Cortex of kidney (tissue), 1 donor: Measurements from ENCODE around the gene SPARC.

Experiments
- DNase-seq: peaks from one replicate; lab custom pipeline; 2025; lab: John Stamatoyannopoulos, UW

The SPARC gene

GRCh38 chr5:151659001-151659754 is 27.5 kb downstream of the SPARC start:
- no peak for DNase-seq

GRCh38 chr5:151657114-151657513 is 29.6 kb downstream of the SPARC start:
- DNase-seq = no peak

GRCh38 chr5:151656311-151656710 is 30.4 kb downstream of the SPARC start:
- DNase-seq = no peak

DNA sequence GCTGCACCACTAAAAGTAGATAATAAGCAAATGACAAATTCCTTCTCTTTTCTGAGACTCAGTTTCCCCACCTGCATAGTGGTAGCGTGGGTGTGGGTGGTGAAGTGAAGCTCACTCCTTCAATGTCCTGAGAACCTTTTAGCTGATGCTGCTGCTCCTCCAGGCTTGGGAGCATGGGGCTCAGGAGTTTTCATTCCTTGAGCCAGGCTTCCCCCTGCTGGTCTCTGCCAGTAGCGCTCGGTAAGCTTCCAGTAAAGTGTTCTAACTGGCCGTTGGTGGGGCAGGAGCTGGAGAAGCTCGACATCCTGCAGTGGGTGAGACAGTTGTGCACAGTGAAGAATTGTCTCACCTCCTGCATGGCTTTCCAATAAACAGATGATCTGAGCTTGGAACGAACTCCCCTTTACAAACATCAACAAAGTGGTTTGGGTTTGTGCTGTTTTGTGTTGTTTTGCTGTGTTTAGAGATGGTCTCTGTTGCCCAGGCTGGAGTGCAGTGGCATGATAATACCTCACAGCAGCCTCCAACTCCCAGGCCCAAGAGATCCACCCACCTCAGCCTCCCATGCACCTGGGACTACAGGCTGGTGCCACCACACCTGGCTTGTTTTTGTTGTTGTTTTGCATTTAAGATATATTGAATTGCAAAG is 34.6 kb downstream of the SPARC start:
- DNase-seq = no peak

- DNase-seq = no peak
Observed at GRCh38 chr5:151648988-151649387, 37.7 kb downstream of the SPARC start.

GRCh38 chr5:151648089-151648488 is 38.6 kb downstream of the SPARC start:
- DNase-seq = no peak

GRCh38 chr5:151647320-151647861 is 39.3 kb downstream of the SPARC start:
- no peak for DNase-seq

- no peak for DNase-seq
Observed at GRCh38 chr5:151646334-151646733, 40.4 kb downstream of the SPARC start.

DNA sequence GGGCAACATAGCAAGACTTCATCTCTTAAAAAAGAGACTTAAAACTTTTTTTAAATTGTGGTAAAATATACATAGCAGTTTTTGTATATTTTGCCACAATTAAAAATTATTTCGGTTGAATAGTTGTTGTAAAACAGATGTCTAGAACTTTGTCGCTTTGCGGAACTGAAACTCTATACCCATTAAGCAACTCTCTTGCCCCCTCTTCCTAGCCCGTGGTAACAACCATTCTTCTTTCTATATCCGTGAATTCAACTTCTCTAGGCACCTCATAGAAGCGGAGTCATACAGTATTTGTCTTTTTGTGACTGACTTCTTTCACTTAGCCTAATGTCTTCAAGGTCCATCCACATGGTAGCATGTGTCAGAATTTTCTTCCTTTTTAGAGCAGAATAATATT is 43.3 kb downstream of the SPARC start:
- no peak for DNase-seq

GRCh38 chr5:151642472-151643140 is 44.1 kb downstream of the SPARC start:
- no peak for DNase-seq

DNA sequence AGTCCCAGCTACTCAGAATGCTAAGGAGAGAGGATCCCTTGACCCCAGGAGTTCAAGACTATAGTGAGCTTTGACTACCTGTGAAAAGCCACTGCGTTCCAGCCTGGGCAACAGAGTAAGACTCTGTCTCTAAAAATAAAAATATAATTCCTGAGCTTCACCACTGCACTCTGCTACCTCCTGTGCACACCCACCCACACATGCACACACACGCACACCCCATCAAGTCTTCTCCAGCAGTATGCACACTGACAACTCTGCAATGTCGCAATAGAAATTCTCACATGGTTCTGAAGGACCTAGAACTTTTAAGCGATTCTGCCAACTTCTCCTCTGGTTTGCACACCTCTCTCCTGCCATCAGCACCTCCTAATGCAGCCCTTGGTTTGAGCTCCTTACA is 48.1 kb downstream of the SPARC start:
- no peak for DNase-seq

GRCh38 chr5:151637676-151638075 is 49.0 kb downstream of the SPARC start:
- no peak for DNase-seq

DNA sequence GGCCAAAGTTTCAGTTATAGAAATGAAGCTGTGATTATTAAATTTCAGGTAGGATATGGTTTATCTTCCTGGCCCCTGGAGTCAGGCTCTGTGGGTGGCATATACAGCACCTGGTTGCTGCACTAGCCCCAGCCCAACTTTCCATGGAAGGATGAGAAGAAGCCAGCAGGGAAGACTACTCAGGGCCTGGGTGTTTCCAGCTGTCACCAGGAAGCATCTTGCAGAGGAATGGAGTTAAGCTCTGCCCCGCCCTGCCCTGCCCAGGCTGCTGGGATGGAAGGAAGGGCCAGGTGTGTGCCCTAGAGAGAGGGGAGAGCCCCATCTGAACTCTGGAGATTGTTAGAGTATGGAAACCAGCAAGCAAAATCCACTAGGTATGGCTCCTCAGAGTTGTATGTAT is 52.8 kb downstream of the SPARC start:
- no peak for DNase-seq

GRCh38 chr5:151632941-151633340 is 53.8 kb downstream of the SPARC start:
- DNase-seq = no peak

DNA sequence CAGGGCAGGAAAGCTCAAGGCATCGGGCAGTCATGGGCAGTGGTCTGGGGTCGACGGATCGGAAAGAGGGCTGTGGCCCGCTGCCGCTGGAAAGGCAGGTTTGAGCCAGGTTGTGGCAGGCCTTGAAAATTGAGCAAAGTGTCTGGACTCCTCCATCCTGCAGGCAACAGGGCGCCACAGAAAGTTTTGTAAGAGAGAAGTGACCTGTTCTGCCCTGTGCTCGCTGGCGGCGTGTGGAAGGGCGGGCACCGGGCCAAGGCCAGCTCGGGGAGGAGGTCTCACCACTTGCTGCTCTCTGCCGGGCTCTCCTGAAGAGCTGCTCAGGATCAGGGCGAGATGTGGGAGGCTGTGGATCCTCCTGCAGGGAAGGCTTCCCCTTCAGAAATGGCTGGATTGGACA is 54.2 kb downstream of the SPARC start:
- DNase-seq = no peak

- no peak for DNase-seq
Observed at GRCh38 chr5:151631941-151632340, 54.8 kb downstream of the SPARC start.

DNA sequence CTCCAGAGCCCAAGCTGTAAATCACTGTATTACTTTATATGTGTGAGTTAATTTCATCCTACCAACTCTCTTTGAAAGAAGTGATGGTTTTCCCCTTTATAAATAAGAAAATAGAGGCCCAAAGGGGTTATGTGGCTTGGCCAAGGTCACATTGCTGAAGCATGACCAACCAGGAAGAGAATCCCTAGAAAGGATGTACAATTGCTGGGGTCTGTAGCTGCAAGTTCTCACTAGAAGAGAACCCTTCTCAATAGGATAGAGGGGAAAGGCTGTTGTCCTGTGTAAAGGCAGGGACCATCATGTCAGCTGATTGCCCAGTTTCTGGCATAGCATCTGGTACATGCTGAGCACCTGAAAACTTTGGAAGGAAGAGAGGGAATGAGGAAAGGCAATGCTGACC is 56.6 kb downstream of the SPARC start:
- DNase-seq = no peak

DNA sequence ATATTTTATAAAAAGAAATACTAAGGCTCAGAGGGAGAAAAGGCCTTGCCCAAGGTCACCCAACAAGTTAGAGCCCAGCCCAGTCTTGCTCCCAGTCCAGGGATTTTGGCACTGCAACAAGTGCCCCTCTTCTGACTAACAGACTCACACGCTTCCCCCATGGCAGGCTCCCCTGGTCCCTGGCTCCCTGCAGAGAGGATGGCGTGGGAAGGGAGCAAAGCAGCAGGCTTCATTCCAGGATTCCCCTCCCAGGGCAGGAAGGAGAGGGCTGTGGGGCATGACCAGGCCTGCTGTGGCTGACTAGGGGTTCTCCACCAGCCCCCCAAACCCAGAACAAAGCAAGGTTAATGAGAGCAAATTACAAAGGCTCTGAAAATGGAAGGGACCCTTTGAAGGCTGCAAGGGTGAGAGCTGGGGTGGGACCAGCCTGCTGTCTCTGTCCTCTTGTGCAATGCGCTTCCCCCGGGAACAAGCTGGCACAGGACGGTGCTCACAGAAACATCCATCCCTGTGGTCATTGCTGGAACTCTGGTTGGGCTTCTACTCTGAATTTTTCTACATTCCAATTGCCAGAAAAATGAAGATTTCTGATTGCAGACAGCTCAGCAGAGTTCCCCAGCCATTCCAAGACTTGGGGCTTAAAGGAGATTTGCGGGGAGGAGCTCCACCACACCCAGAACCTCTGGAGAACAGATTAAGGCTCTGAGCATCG is 58.4 kb downstream of the SPARC start:
- DNase-seq = no peak

- DNase-seq = no peak
Observed at GRCh38 chr5:151627650-151628049, 59.1 kb downstream of the SPARC start.

DNA sequence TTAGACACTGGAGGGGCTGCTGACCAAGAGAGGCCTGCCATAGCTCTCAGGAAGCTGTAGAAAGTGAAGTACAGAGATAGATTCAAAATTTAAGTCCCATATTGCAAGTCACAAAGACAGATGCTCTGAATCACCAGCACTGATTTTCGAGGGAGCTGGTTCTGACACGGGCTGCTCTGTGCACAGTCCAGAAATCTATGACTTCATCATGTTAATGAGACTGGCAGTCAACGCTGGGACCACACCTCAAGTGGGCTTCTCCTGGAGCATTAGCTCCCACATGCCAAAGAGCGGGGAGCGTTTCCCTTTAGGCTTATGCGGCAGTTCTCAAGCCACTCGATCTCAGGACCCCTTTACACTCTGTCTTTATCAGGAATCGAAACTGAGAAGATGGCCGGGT is 61.4 kb downstream of the SPARC start:
- DNase-seq = no peak

DNA sequence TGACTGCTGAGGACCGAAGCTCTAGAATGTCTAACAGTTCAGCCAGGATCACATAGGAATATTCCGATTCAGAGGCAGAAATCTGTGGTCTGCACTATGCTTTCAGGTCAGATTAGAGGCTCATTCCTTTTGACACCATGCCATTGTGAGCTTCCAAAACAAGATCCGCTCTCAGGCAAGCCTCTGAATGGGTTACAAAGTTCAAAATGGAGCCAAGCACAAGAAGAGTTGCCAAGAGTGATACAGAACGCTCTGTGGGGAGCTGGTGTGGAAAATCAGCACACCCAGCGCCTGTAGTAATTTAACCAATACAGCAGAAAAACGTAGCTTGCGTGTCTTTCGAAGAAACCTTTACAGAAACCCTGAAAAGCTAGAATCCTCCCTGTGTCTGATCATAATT is 62.2 kb downstream of the SPARC start:
- DNase-seq = no peak

DNA sequence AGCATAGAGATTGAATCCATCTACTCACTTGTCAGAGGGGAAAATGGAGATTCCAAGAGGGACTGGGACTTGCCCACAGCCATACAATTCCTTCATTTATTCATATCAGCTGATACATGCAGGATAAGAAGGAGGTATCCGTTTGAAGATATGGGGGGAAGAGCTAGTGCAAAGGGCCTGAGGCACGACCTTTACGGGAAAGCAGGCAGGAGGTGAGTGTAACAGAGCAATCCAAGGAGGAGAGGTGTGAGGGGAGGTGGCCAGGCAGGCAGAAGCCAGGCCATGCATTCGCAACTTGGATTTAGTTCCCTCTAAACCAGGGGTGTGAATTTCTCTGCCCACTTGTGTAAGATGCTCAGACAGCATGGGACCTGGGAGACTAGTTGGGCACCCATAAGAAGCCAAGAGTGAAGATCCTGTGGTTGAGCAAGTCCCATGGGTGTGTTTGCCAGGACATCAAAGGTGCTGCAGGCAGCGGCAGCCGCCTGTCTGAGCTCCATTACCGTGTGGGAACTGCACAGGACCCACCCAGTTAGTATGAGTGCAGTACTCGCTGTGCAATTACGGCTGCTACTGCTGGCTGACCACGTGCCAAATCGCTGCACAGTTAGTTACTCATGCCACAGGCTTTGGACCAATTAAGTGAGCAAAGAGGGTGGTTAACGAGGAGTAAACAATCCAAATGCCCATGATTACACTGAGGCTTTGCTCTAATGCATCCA is 64.2 kb downstream of the SPARC start:
- no peak for DNase-seq
